T-helper 1 cell treated with Interleukin-12 subunit alpha and Interleukin-12 subunit beta and Interleukin-4 antibody, amounts not matched to agents 30 ng/mL and 1 ng/mL, for 36 hours (primary cell): ENCODE results near the gene ENO4. TPM values are rescaled to one million over a fixed set of nuclear protein-coding genes. Genes with fewer than 3 reads are reported as not detected.

ENCODE experiments used
- intact Hi-C: fragments of 100-400 bp; cut with micrococcal nuclease; formaldehyde crosslinking; loops from one replicate; pipeline ENCODE4 v1.15.1; 2024
- total RNA-seq: library from RNA; stranded (reverse); gene quantifications from 2 replicates; pipeline ENCODE4 v1.2.3, GENCODE V29; 2022

ENO4 gene
- total RNA-seq, 1 donor from 2014 or later = not detected

DNA sequence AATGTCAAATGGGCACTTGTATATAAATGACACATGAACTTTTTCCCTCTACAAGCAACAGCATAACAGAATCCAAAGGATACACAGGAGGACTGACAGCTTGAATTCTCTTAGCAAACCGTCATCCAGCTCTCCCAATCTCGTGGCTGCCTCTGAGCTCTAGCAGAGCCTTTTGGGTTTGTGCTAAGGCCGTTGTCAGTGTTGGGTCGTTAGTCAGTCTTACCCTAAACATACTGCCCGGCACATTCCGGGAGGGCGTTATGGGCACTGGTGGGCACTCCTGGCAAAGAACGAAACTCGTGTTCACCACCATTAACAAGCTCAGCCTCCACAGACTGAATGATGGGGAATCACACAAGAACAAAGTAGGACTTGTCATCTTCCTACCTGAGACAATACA lies 19.6 kb upstream of the ENO4 start:
- intact Hi-C loops = no loop called here

DNA sequence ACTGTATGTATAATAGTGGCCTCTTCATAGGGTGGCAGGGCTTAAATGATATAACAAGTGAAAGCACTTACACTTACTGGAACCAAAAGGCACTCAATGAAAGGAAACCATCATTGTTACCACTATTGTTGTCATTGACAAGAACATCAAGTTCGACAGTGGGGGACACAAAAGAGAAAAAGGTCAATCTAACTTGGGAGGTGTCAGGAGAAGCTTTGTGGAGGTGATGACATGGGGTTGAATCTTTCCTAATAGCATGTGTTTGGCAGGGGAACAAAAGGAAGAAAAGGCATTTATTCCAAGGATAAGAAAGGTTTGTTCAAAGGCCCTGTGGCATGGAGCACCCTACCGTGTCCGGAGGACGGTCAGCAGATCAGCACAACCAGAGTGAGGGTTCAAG lies 18.2 kb upstream of the ENO4 start:
- intact Hi-C loops = no loop called here

GRCh38 chr10:116831790-116832189 lies 17.5 kb upstream of the ENO4 start:
- intact Hi-C loops = no loop called here

GRCh38 chr10:116833986-116834985 lies 15.0 kb upstream of the ENO4 start:
- intact Hi-C loops = no loop called here

DNA sequence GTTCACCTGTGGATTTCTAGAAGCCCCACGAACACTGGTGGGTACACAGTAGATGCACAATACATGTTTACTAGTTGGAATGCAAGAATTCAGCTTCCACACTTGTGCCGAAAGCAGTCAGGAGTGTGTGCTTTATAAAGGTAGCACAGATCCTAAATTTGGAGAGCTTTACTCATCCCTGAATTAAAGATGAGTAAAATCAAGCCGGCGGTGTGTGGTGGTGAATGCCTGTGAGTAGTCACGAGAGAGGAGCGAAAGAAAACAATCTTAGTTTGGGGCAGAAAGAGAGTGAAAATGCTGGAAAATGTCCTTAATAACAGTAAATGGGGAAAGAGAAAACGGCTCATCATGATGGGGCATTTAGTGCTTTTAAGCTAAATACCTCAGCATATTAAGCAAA lies 13.6 kb upstream of the ENO4 start:
- intact Hi-C loops = no loop called here

DNA sequence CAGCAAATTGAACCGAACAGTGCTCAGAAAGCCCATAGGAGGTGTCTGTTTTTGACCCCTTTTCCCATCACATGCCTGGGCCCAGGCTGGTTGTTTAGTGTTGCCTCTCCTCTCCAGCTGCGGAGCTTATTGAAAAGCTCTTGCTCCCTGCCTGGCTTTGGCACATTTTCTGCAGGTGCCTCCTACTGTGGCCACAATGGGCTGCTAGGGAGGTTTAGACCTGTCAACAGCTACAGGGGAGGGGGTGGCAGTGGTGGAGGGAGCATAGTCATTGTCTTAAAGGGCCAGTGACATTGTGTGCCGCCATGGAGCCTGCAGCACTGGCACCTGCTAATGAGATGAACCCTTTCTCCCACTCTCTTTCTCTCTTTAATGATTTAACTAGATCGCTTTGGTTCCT lies 13.2 kb upstream of the ENO4 start:
- intact Hi-C loops = no loop called here

- intact Hi-C loops = no loop called here
These were observed 12.3 kb upstream of the ENO4 start for GRCh38 chr10:116836902-116837523.

DNA sequence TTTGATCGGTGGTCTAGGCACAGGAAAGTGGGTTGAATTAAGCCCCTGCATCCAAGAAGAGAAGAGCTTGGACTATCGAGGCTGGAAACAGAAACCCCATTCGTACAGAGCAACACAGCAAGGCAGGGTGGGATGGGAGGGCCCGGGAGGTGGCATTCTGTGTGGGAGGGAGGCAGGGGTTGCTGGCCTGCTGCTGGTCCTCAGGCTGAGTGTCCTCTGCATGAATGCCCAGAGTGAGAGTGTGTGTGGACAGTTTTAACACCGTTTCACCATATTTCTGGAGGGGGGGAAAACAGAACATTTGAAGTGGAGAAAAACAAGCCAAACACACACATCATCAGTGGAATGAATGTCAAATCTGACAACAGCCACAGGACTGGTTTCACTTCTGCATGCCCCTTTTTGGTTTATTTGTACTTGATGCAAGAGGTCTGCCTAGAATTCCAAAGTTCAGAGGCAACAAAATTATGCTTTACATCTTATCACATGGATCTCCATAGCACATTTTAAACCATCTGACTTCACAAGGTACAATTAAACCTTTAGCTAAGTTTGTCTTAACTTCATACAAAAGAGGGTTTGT lies 11.1 kb upstream of the ENO4 start:
- intact Hi-C loops = no loop called here

GRCh38 chr10:116840389-116841075 lies 8.8 kb upstream of the ENO4 start:
- intact Hi-C loops = no loop called here

DNA sequence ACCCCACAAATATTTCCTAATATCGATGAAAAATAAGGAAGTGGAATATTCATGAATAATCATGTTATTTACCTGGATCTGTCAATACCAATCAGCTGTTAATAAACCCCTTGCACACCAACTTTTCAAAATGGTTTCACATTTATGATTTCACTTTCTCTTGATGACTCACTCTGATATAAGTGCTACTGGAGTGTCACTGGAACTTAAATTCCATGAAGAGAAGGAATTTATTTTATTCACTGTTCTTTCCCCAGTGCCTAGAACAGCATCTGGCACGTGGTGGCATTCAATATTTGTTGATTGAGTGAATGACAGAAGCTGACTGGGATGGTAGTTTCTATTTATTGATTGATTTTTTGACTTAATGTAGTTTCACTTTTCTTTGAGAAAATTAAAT lies 3.5 kb upstream of the ENO4 start:
- intact Hi-C loops = loop anchor here (5.0 kb wide), 1 partner anchor 326 kb away; no protein-coding TSS in a partner anchor

DNA sequence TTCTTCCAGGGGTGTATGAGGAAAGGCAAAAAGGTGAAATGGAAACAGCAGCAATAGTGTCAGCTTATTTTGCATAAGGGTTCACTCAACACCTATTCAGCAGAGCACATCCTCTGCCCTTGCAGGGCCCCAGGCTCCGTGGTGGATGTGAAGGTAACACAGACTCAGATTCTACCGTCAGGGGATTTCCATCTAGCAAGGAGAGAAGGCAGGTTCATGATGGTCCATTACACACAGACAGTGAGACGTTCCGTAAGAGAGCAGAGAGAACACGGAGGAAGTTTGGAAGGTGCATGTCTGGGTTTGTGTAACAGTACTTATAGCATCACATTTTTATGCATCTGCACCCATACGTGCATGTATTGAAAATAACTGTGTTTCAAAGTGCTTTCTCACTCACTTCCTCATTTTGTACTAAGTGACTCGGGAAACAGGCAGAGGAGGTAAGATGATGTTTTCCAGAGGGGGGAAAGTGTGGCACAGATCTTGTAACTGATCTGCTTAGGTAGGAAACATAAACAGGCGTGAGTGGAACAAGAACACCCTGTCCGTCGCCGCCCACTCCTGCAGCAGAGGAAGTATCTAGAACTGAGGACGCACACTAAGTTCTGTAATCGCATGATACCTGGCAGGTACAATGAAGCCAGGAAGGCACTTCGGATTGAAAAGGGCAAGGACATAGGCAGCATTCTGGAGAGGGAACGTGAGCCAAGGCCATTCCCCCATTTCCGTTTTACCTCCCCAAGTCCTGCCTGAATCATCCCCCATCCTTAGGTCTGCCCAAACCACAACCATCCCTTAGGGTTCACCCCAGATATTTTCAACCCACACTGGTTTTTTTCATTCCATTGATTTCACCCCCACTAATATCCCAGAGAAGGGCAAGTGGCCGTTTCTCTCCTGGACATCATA lies 1.0 kb upstream of the ENO4 start:
- intact Hi-C loops = loop anchor here (5.0 kb wide), 1 partner anchor 324 kb away; no protein-coding TSS in a partner anchor

DNA sequence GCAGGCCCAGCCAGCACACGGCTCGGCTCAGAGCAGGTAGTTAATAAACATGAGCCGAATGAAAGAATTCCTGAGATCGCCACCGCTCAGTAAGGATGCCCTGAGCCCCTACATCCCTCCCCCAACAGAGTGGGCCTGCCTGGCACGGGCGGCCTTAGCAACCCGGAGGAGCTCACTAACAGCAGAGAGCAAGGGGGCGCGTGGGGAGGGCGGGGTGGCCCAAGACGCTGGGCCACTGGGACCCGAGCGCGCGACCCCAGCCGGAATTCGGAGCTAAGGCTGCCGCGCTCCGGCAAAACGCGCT lies 403 bp upstream of the ENO4 start:
- intact Hi-C loops = loop anchor here (5.0 kb wide), 1 partner anchor 323 kb away; no protein-coding TSS in a partner anchor

- intact Hi-C loops = no loop called here
These were observed 836 bp downstream of the ENO4 start for GRCh38 chr10:116850058-116850611.

DNA sequence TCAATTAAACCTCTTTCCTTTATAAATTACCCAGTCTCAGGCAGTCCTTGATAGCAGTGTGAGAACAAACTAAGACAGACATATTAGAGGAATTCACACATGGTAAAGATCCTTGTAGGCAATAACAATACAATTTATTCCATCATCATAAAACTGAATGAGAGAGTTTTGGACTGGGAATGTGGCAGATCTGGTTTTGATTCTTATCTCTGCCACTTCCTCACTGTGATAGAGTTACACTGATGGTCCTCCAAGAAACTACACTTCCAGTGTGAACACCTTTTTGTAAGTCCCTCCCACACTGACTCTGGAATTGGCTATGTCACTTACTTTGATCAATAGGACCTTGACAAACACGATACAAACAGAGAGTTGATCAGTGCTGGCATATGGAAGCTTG lies 2.9 kb downstream of the ENO4 start:
- intact Hi-C loops = no loop called here

DNA sequence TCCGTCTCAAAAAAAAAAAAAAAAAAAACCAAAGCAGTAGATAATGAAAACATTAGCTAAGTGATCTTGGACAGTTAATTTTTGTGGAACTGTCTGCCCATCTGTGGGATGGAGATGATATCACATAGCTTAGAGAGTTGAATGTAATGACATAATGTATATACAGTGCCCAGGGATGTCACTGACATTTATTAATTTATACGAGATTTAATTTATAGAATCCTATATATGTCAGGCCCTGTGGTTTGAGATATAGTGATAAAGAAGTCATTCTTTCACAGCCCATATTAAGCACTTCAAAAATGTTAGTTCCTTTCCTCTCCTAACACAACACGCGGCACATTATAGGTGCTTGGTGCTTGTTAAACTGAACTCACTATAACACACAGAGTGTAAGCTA lies 4.0 kb downstream of the ENO4 start:
- intact Hi-C loops = no loop called here

GRCh38 chr10:116853701-116854100 lies 4.4 kb downstream of the ENO4 start:
- intact Hi-C loops = no loop called here

- intact Hi-C loops = no loop called here
These were observed 7.9 kb downstream of the ENO4 start for GRCh38 chr10:116857156-116857555.

- intact Hi-C loops = no loop called here
These were observed 12.5 kb downstream of the ENO4 start for GRCh38 chr10:116861796-116862195.

DNA sequence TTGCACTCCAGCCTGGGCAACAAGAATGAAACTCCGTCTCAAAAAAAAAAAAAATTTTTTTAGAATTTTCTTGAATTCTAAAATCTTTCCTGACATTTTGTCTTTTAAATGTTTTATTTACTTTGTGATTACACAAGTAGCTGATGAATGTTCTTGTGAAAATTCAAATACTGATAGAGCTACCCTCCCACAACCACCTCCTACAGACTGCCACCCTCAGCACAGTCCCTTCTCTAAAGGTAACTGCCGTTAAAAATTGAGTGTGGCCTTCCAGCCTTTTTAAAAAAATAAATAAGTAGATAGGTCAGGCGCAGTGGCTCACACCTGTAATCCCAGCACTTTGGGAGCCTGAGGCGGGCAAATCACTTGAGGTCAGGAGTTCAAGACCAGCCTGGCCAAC lies 15.1 kb downstream of the ENO4 start:
- intact Hi-C loops = no loop called here

GRCh38 chr10:116866066-116866465 lies 16.8 kb downstream of the ENO4 start:
- intact Hi-C loops = no loop called here
